SU-DHL-6 (cell line): Measurements from ENCODE around the gene DNM1.

Experiments used
- CTCF ChIP-seq: fragments of 200-600 bp; sonication (generic); IDR thresholded peaks from one replicate; pipeline ENCODE4 v1.5.1; 2017; ENCODE audit warnings: antibody characterized with exemption, mild to moderate bottlenecking, low read length, moderate library complexity; ENCODE audit not compliant: insufficient read depth, poor library complexity, severe bottlenecking
- EZH2phosphoT487 ChIP-seq: fragments of 200-600 bp; sonication (generic), shearing (Covaris generic); conservative IDR thresholded peaks from 2 replicates; pipeline ENCODE4 v1.6.1; 2018; ENCODE audit warnings: mild to moderate bottlenecking, antibody characterized with exemption, low read length, moderate library complexity, mixed read lengths

GRCh38 chr9:128257086-128257825, 54.1 kb downstream of the DNM1 start:
- TF ChIP-seq CTCF = no peak
- TF ChIP-seq EZH2phosphoT487 = no peak
